Measurements from ENCODE around the gene EGR2.
A peak's percentile ranks its signal among the peaks of the same experiment; 100 is the strongest.

EGR2 gene

GRCh38 chr10:62806251-62806650 lies 9.9 kb downstream of the EGR2 start:
- Histone ChIP-seq H3K9me3 (ENCODE audit: control insufficient read depth, insufficient read depth, low read length) (no peaks in the 10 kb centered on the region), H3K4me1 (ENCODE audit: control insufficient read depth, insufficient read depth, low read length) (peaks cover 15% of the 10 kb centered on the region), H3K4me3 (ENCODE audit: low read depth, low read length) (peak overlapping the region; percentile 93), H3K27me3 (ENCODE audit: control insufficient read depth, insufficient read depth, low read length) (no peaks in the 10 kb centered on the region), H3K36me3 (ENCODE audit: control insufficient read depth, insufficient read depth, low read length) (no peaks in the 10 kb centered on the region), H3K9ac (ENCODE audit: low read depth, low read length) (no peak overlapping the region)

- Histone ChIP-seq H3K4me3 (ENCODE audit: low read depth, low read length) (peak overlapping the region; percentile 93), H3K9ac (ENCODE audit: low read depth, low read length) (peak overlapping the region; percentile 74), H3K36me3 (ENCODE audit: control insufficient read depth, insufficient read depth, low read length) (no peaks in the 10 kb centered on the region), H3K27me3 (ENCODE audit: control insufficient read depth, insufficient read depth, low read length) (no peaks in the 10 kb centered on the region), H3K9me3 (ENCODE audit: control insufficient read depth, insufficient read depth, low read length) (no peaks in the 10 kb centered on the region), H3K4me1 (ENCODE audit: control insufficient read depth, insufficient read depth, low read length) (peaks cover 15% of the 10 kb centered on the region)
Observed at GRCh38 chr10:62805231-62806099, 10.7 kb downstream of the EGR2 start.

- Histone ChIP-seq H3K4me3 (ENCODE audit: low read depth, low read length) (peak within 1 kb of the TSS; percentile 93), H3K27me3 (ENCODE audit: control insufficient read depth, insufficient read depth, low read length) (no peaks in the 10 kb centered on the region), H3K4me1 (ENCODE audit: control insufficient read depth, insufficient read depth, low read length) (peaks cover 15% of the 10 kb centered on the region), H3K36me3 (ENCODE audit: control insufficient read depth, insufficient read depth, low read length) (no peaks in the 10 kb centered on the region), H3K9me3 (ENCODE audit: control insufficient read depth, insufficient read depth, low read length) (no peaks in the 10 kb centered on the region), H3K9ac (ENCODE audit: low read depth, low read length) (peak within 1 kb of the TSS; percentile 91)
Observed at GRCh38 chr10:62804356-62805230, 11.6 kb downstream of the EGR2 start, which contains the start of gene ADO. Gene ADO (plus strand): TSS chr10:62804720. CDS start chr10:62805060, 340 bp downstream.

- H3K4me1 ChIP-seq (ENCODE audit: control insufficient read depth, insufficient read depth, low read length), result peaks cover 15% of the 10 kb centered on the region
- no peaks in the 10 kb centered on the region for H3K9me3 ChIP-seq (ENCODE audit: control insufficient read depth, insufficient read depth, low read length)
- H3K9ac ChIP-seq (ENCODE audit: low read depth, low read length), result peak overlapping the region; percentile 49
- H3K27me3 ChIP-seq (ENCODE audit: control insufficient read depth, insufficient read depth, low read length), result no peaks in the 10 kb centered on the region
- peak overlapping the region; percentile 93 for H3K4me3 ChIP-seq (ENCODE audit: low read depth, low read length)
- no peaks in the 10 kb centered on the region for H3K36me3 ChIP-seq (ENCODE audit: control insufficient read depth, insufficient read depth, low read length)
Observed at GRCh38 chr10:62803724-62804355, 12.3 kb downstream of the EGR2 start.

- no peaks in the 10 kb centered on the region for H3K36me3 ChIP-seq (ENCODE audit: control insufficient read depth, insufficient read depth, low read length)
- no peaks in the 10 kb centered on the region for H3K27me3 ChIP-seq (ENCODE audit: control insufficient read depth, insufficient read depth, low read length)
- no peak overlapping the region for H3K9ac ChIP-seq (ENCODE audit: low read depth, low read length)
- no peaks in the 10 kb centered on the region for H3K9me3 ChIP-seq (ENCODE audit: control insufficient read depth, insufficient read depth, low read length)
- H3K4me3 ChIP-seq (ENCODE audit: low read depth, low read length), result no peak overlapping the region
- peaks cover 10% of the 10 kb centered on the region for H3K4me1 ChIP-seq (ENCODE audit: control insufficient read depth, insufficient read depth, low read length)
Observed at GRCh38 chr10:62801871-62802270, 14.3 kb downstream of the EGR2 start.

GRCh38 chr10:62796896-62797295 lies 19.3 kb downstream of the EGR2 start:
- Histone ChIP-seq H3K9me3 (ENCODE audit: control insufficient read depth, insufficient read depth, low read length) (no peaks in the 10 kb centered on the region), H3K4me3 (ENCODE audit: low read depth, low read length) (no peak overlapping the region), H3K27me3 (ENCODE audit: control insufficient read depth, insufficient read depth, low read length) (no peaks in the 10 kb centered on the region), H3K36me3 (ENCODE audit: control insufficient read depth, insufficient read depth, low read length) (no peaks in the 10 kb centered on the region), H3K9ac (ENCODE audit: low read depth, low read length) (no peak overlapping the region), H3K4me1 (ENCODE audit: control insufficient read depth, insufficient read depth, low read length) (no peaks in the 10 kb centered on the region)

- no peaks in the 10 kb centered on the region for H3K36me3 ChIP-seq (ENCODE audit: control insufficient read depth, insufficient read depth, low read length)
- H3K4me1 ChIP-seq (ENCODE audit: control insufficient read depth, insufficient read depth, low read length), result no peaks in the 10 kb centered on the region
- H3K4me3 ChIP-seq (ENCODE audit: low read depth, low read length), result no peak overlapping the region
Observed at GRCh38 chr10:62795762-62796161, 20.4 kb downstream of the EGR2 start.

GRCh38 chr10:62795100-62795499 lies 21.1 kb downstream of the EGR2 start:
- no peaks in the 10 kb centered on the region for H3K36me3 ChIP-seq (ENCODE audit: control insufficient read depth, insufficient read depth, low read length)
- H3K9ac ChIP-seq (ENCODE audit: low read depth, low read length), result no peak overlapping the region
- H3K4me3 ChIP-seq (ENCODE audit: low read depth, low read length), result no peak overlapping the region
- no peaks in the 10 kb centered on the region for H3K4me1 ChIP-seq (ENCODE audit: control insufficient read depth, insufficient read depth, low read length)
- H3K9me3 ChIP-seq (ENCODE audit: control insufficient read depth, insufficient read depth, low read length), result no peaks in the 10 kb centered on the region
- no peaks in the 10 kb centered on the region for H3K27me3 ChIP-seq (ENCODE audit: control insufficient read depth, insufficient read depth, low read length)

More at GRCh38 chr10:62795762-62796161, 20.4 kb downstream of the EGR2 start:
- H3K9ac ChIP-seq (ENCODE audit: low read depth, low read length), result no peak overlapping the region
- no peaks in the 10 kb centered on the region for H3K9me3 ChIP-seq (ENCODE audit: control insufficient read depth, insufficient read depth, low read length)
- H3K27me3 ChIP-seq (ENCODE audit: control insufficient read depth, insufficient read depth, low read length), result no peaks in the 10 kb centered on the region

- no peak overlapping the region for H3K4me3 ChIP-seq (ENCODE audit: low read depth, low read length)
- no peak overlapping the region for H3K9ac ChIP-seq (ENCODE audit: low read depth, low read length)
- no peaks in the 10 kb centered on the region for H3K9me3 ChIP-seq (ENCODE audit: control insufficient read depth, insufficient read depth, low read length)
- no peaks in the 10 kb centered on the region for H3K36me3 ChIP-seq (ENCODE audit: control insufficient read depth, insufficient read depth, low read length)
- H3K27me3 ChIP-seq (ENCODE audit: control insufficient read depth, insufficient read depth, low read length), result no peaks in the 10 kb centered on the region
- H3K4me1 ChIP-seq (ENCODE audit: control insufficient read depth, insufficient read depth, low read length), result no peaks in the 10 kb centered on the region
Observed at GRCh38 chr10:62794306-62794705, 21.9 kb downstream of the EGR2 start.

- Histone ChIP-seq H3K4me1 (ENCODE audit: control insufficient read depth, insufficient read depth, low read length) (no peaks in the 10 kb centered on the region), H3K36me3 (ENCODE audit: control insufficient read depth, insufficient read depth, low read length) (no peaks in the 10 kb centered on the region), H3K9ac (ENCODE audit: low read depth, low read length) (no peak overlapping the region), H3K9me3 (ENCODE audit: control insufficient read depth, insufficient read depth, low read length) (no peaks in the 10 kb centered on the region), H3K27me3 (ENCODE audit: control insufficient read depth, insufficient read depth, low read length) (no peaks in the 10 kb centered on the region), H3K4me3 (ENCODE audit: low read depth, low read length) (no peak overlapping the region)
Observed at GRCh38 chr10:62792261-62792660, 23.9 kb downstream of the EGR2 start.

- Histone ChIP-seq H3K9me3 (ENCODE audit: control insufficient read depth, insufficient read depth, low read length) (no peaks in the 10 kb centered on the region), H3K36me3 (ENCODE audit: control insufficient read depth, insufficient read depth, low read length) (no peaks in the 10 kb centered on the region), H3K9ac (ENCODE audit: low read depth, low read length) (no peak overlapping the region), H3K27me3 (ENCODE audit: control insufficient read depth, insufficient read depth, low read length) (no peaks in the 10 kb centered on the region), H3K4me3 (ENCODE audit: low read depth, low read length) (no peak overlapping the region), H3K4me1 (ENCODE audit: control insufficient read depth, insufficient read depth, low read length) (no peaks in the 10 kb centered on the region)
Observed at GRCh38 chr10:62790571-62790970, 25.6 kb downstream of the EGR2 start.

Measured in iPS-15b (cell line).